ENCODE results near the gene ALG5. TPM values are rescaled to one million over a fixed set of nuclear protein-coding genes. Genes with fewer than 3 reads are reported as not detected.

ALG5 gene
- total RNA-seq, 1 donor from 2014 or later = 35.4 TPM

- H3K4me3 Mint-ChIP-seq (ENCODE audit: unreplicated experiment) = no peak overlapping the region
- no peak overlapping the region for H3K27ac Mint-ChIP-seq (ENCODE audit: unreplicated experiment)
- no peak for DNase-seq (ENCODE audit: extremely low spot score, unreplicated experiment)
- H3K27me3 Mint-ChIP-seq (ENCODE audit: unreplicated experiment) = no peaks in the 10 kb centered on the region
- no peak for TF ChIP-seq CTCF (IDR thresholded peaks at IDR 0.05)
- H3K9me3 Mint-ChIP-seq (ENCODE audit: unreplicated experiment) = no peaks in the 10 kb centered on the region
- H3K4me1 Mint-ChIP-seq (ENCODE audit: unreplicated experiment) = peaks cover 3% of the 10 kb centered on the region
- H3K36me3 Mint-ChIP-seq (ENCODE audit: unreplicated experiment) = no peaks in the 10 kb centered on the region
These were observed 88.6 kb downstream of the ALG5 start for GRCh38 chr13:36910545-36910944.

DNA sequence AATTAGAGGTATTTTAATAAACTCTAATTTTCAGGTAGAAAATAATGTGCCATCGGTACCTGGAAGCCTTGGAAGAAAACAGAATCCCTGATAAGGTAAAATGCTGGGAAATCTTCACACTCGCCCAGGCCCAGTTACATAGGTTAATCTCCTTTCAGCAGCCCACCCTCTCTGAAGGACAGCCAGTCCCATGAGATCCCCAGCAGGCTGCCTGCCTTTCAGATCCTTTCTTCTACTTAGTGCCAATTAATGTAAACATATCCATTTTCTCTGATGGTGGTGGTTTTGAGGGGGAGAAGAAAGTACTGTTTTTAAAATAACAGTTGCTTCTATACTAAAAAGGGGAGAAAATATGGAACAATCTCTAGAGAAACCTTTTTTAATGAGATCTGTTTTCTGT, 91.3 kb downstream of the ALG5 start:
- H3K36me3 Mint-ChIP-seq (ENCODE audit: unreplicated experiment) = no peaks in the 10 kb centered on the region
- H3K4me3 Mint-ChIP-seq (ENCODE audit: unreplicated experiment) = no peak overlapping the region
- H3K27ac Mint-ChIP-seq (ENCODE audit: unreplicated experiment) = no peak overlapping the region

GRCh38 chr13:36907266-36907665, 91.9 kb downstream of the ALG5 start:
- Mint-ChIP-seq H3K36me3 (ENCODE audit: unreplicated experiment) (no peaks in the 10 kb centered on the region), H3K9me3 (ENCODE audit: unreplicated experiment) (no peaks in the 10 kb centered on the region), H3K4me1 (ENCODE audit: unreplicated experiment) (peaks cover 3% of the 10 kb centered on the region), H3K27me3 (ENCODE audit: unreplicated experiment) (no peaks in the 10 kb centered on the region), H3K4me3 (ENCODE audit: unreplicated experiment) (no peak overlapping the region), H3K27ac (ENCODE audit: unreplicated experiment) (no peak overlapping the region)
- TF ChIP-seq CTCF (IDR thresholded peaks at IDR 0.05) = no peak
- DNase-seq (ENCODE audit: extremely low spot score, unreplicated experiment) = no peak

More for the DNA sequence above, 91.3 kb downstream of the ALG5 start:
- no peaks in the 10 kb centered on the region for H3K9me3 Mint-ChIP-seq (ENCODE audit: unreplicated experiment)
- no peak for DNase-seq (ENCODE audit: extremely low spot score, unreplicated experiment)
- peaks cover 3% of the 10 kb centered on the region for H3K4me1 Mint-ChIP-seq (ENCODE audit: unreplicated experiment)
- H3K27me3 Mint-ChIP-seq (ENCODE audit: unreplicated experiment) = no peaks in the 10 kb centered on the region
- TF ChIP-seq CTCF (IDR thresholded peaks at IDR 0.05) = no peak

- no peaks in the 10 kb centered on the region for H3K9me3 Mint-ChIP-seq (ENCODE audit: unreplicated experiment)
- peaks cover 3% of the 10 kb centered on the region for H3K4me1 Mint-ChIP-seq (ENCODE audit: unreplicated experiment)
- H3K4me3 Mint-ChIP-seq (ENCODE audit: unreplicated experiment) = no peak overlapping the region
- TF ChIP-seq CTCF (IDR thresholded peaks at IDR 0.05) = no peak
- H3K27ac Mint-ChIP-seq (ENCODE audit: unreplicated experiment) = no peak overlapping the region
- DNase-seq (ENCODE audit: extremely low spot score, unreplicated experiment) = no peak
- no peaks in the 10 kb centered on the region for H3K36me3 Mint-ChIP-seq (ENCODE audit: unreplicated experiment)
- H3K27me3 Mint-ChIP-seq (ENCODE audit: unreplicated experiment) = no peaks in the 10 kb centered on the region
These were observed 93.2 kb downstream of the ALG5 start for GRCh38 chr13:36905944-36906343.

DNA sequence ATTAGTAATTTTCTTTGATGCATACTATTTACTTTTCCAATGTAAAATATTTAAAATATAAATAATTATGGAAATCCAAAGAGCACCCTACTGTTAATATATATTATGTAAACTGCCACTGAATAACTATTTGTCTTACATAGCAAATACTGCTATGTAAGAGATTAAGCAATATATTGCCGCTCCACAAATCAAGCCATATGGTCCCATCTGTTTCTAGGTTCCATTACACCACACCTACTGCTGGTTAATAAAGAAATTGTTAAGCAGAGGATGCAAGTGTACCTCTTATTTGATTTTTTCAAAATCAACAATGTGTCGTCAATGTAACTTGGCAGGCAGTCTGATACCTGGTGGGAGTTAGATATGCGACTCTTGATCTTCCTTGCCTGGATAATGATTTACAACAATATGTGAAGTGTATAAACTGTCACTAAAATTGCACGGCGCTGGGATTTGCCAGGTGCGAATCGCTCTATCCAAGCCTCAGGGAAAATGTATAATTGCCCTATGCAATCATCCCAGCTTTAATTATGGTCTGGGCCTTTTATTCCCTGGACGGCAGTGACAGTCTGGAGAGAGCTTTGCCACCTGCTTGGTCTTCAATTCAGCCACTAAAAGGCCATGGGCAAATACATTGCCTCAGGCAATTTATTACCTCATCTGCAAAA, 95.1 kb downstream of the ALG5 start:
- no peaks in the 10 kb centered on the region for H3K4me1 Mint-ChIP-seq (ENCODE audit: unreplicated experiment)
- no peaks in the 10 kb centered on the region for H3K9me3 Mint-ChIP-seq (ENCODE audit: unreplicated experiment)
- no peaks in the 10 kb centered on the region for H3K36me3 Mint-ChIP-seq (ENCODE audit: unreplicated experiment)
- DNase-seq (ENCODE audit: extremely low spot score, unreplicated experiment) = no peak
- no peak overlapping the region for H3K4me3 Mint-ChIP-seq (ENCODE audit: unreplicated experiment)
- no peak for TF ChIP-seq CTCF (IDR thresholded peaks at IDR 0.05)
- H3K27me3 Mint-ChIP-seq (ENCODE audit: unreplicated experiment) = no peaks in the 10 kb centered on the region
- no peak overlapping the region for H3K27ac Mint-ChIP-seq (ENCODE audit: unreplicated experiment)

Other genes starting within 250 kb of the ALG5 start
- 4.9 and 9.4 TPM in 2 replicates for gene RFXAP, start 180.1 kb downstream of the ALG5 start, total RNA-seq
- 3.6 and 4.6 TPM in 2 replicates for gene SMAD9, start 79.1 kb downstream of the ALG5 start, total RNA-seq
- 38.6 and 45.5 TPM in 2 replicates for gene EXOSC8, start 1.4 kb upstream of the ALG5 start, total RNA-seq
- 59.4 and 65.4 TPM in 2 replicates for gene SUPT20H, start 60.3 kb upstream of the ALG5 start, total RNA-seq
- not detected in 2 replicates for gene CSNK1A1L, start 106.3 kb upstream of the ALG5 start, total RNA-seq